MCF 10A (cell line): ENCODE results near the gene NAA35. TPM values are rescaled to one million over a fixed set of nuclear protein-coding genes. Genes with fewer than 3 reads are reported as not detected.

Source experiments
- BruUV-seq: library from RNA; stranded (reverse); fragments of 400-500 nt; replicated peaks from 2 replicates; lab custom pipeline; 2021; lab: Mats Ljungman, UMichigan
- CTCF ChIA-PET: fragments of 300-600 bp; sonication (Branson Sonifier 250); formaldehyde crosslinking; extraction: SDS; loops from one replicate; lab custom pipeline; 2021; ENCODE audit warnings: antibody characterized with exemption, inconsistent platforms; lab: Yijun Ruan, JAX
- POLR2A ChIA-PET: fragments of 300-600, 350-650 bp; sonication (Branson Sonifier 250); formaldehyde crosslinking; extraction: SDS; loops from one replicate; lab custom pipeline; 2020; ENCODE audit warnings: antibody characterized with exemption, inconsistent platforms; lab: Yijun Ruan, JAX
- DNase-seq: peaks from one replicate; pipeline ENCODE4 v3.0.0-alpha.2; 2018; ENCODE audit not compliant: unreplicated experiment
- H3K27ac Mint-ChIP-seq: one replicate; pipeline ENCODE4 v1.8.0; 2022; ENCODE audit warnings: mild to moderate bottlenecking, low read depth, mixed read lengths; ENCODE audit not compliant: unreplicated experiment
- H3K27me3 Mint-ChIP-seq: one replicate; pipeline ENCODE4 v1.8.0; 2022; ENCODE audit warnings: mixed read lengths; ENCODE audit not compliant: insufficient read depth, unreplicated experiment
- H3K36me3 Mint-ChIP-seq: one replicate; pipeline ENCODE4 v1.8.0; 2022; ENCODE audit warnings: mild to moderate bottlenecking, moderate library complexity, mixed read lengths; ENCODE audit not compliant: insufficient read depth, unreplicated experiment
- H3K4me1 Mint-ChIP-seq: one replicate; pipeline ENCODE4 v1.8.0; 2022; ENCODE audit warnings: mixed read lengths; ENCODE audit not compliant: insufficient read depth, unreplicated experiment
- H3K4me3 Mint-ChIP-seq: one replicate; pipeline ENCODE4 v1.8.0; 2022; ENCODE audit warnings: mild to moderate bottlenecking, moderate library complexity, mixed read lengths; ENCODE audit not compliant: unreplicated experiment
- H3K9me3 Mint-ChIP-seq: one replicate; pipeline ENCODE4 v1.8.0; 2022; ENCODE audit warnings: mixed read lengths; ENCODE audit not compliant: unreplicated experiment
- intact Hi-C: fragments of 100-400 bp; cut with micrococcal nuclease; formaldehyde crosslinking; loops from 2 replicates; pipeline ENCODE4 v1.14.1; 2022
- total RNA-seq: library from RNA; stranded (reverse); gene quantifications from 2 replicates; pipeline ENCODE4 v1.2.3, GENCODE V29; 2022
- TF ChIP-seq, protein P1 (sequence below): fragments of 200-600 bp; IDR thresholded peaks from one replicate; pipeline ENCODE4 v1.8.0; 2022; ENCODE audit warnings: antibody characterized with exemption, mild to moderate bottlenecking; ENCODE audit not compliant: unreplicated experiment

Gene NAA35
- total RNA-seq, 1 experiment from 2014 or later = 36.2 TPM

DNA sequence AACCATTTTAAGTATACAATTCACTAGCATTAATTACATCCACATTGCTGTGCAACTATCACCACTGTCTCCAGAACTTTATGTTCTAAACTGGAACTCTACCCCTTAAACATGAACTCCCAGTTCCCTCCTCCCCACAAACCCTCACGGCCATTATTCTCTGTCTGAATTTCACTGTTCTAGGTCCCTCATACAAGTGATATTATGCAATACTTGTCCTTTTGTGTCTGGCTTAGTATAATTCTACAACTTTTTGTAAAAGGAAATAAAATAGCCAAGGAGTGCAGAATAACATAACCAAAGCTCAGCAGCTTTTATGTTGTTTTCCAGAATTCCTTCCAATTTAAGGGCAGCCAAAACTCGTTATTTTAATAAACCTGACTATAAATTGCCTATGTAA is 53.2 kb downstream of the NAA35 start:
- Mint-ChIP-seq H3K4me3 (no peak overlapping the region), H3K9me3 (no peaks in the 10 kb centered on the region), H3K4me1 (no peaks in the 10 kb centered on the region), H3K36me3 (peaks cover 52% of the 10 kb centered on the region), H3K27ac (no peak overlapping the region), H3K27me3 (no peaks in the 10 kb centered on the region)
- intact Hi-C loops = no loop called here
- CTCF ChIA-PET = no interaction called here
- TF ChIP-seq, protein P1, sequence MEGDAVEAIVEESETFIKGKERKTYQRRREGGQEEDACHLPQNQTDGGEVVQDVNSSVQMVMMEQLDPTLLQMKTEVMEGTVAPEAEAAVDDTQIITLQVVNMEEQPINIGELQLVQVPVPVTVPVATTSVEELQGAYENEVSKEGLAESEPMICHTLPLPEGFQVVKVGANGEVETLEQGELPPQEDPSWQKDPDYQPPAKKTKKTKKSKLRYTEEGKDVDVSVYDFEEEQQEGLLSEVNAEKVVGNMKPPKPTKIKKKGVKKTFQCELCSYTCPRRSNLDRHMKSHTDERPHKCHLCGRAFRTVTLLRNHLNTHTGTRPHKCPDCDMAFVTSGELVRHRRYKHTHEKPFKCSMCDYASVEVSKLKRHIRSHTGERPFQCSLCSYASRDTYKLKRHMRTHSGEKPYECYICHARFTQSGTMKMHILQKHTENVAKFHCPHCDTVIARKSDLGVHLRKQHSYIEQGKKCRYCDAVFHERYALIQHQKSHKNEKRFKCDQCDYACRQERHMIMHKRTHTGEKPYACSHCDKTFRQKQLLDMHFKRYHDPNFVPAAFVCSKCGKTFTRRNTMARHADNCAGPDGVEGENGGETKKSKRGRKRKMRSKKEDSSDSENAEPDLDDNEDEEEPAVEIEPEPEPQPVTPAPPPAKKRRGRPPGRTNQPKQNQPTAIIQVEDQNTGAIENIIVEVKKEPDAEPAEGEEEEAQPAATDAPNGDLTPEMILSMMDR = no peak
- BruUV-seq = no TSS peak
- no peak for DNase-seq
- POLR2A ChIA-PET = interaction anchor here (0.6 to 0.7 kb wide), 2 partner anchors 12 to 27 kb away, joined by 3 to 4 read pairs; no protein-coding TSS in a partner anchor

DNA sequence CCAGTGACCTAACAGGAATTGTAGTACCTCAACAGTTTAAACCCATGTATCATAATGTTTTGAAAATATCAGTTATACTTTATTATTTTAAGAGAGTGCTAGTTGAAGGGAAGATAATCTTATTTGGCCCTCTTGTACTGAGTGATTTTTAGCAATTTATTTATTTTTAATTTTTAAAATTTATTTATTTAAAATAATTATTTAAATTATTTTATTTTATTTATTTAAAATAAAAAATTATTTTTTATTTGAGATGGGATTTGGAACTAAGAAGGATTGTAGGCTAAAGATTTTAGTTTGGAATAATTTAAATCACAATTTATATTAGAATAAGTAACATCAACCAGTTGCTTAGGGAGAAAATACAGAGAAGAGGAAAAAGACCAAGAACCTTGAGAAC is 54.2 kb downstream of the NAA35 start:
- TF ChIP-seq, protein P1 = no peak
- intact Hi-C loops = no loop called here
- no peaks in the 10 kb centered on the region for H3K4me1 Mint-ChIP-seq
- no peak overlapping the region for H3K27ac Mint-ChIP-seq
- no TSS peak for BruUV-seq
- DNase-seq = no peak
- peaks cover 45% of the 10 kb centered on the region for H3K36me3 Mint-ChIP-seq
- no peaks in the 10 kb centered on the region for H3K27me3 Mint-ChIP-seq
- H3K9me3 Mint-ChIP-seq = no peaks in the 10 kb centered on the region
- no peak overlapping the region for H3K4me3 Mint-ChIP-seq
- POLR2A ChIA-PET = no interaction called here
- CTCF ChIA-PET = interaction anchor here (0.7 kb wide), 1 partner anchor 23 kb away, joined by 3 read pairs; no protein-coding TSS in a partner anchor

DNA sequence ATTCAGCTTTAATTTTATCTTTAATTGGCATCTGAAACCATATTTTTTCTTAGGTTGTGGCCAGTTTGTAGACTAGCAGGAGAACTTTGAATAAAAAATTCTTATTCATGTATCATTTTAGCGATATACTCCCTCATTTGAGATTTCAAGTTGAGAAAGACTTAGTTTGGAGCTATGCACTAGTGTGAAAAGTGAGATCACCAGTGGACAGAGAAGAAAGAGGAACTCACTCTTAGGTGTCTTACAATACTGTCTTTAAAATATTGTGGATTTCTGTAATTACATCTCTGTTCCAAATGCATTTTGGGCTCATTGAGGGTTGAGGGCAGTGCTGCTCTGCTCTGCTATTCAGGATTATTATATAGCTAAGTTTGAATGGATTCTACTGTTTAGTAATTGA is 54.7 kb downstream of the NAA35 start:
- H3K36me3 Mint-ChIP-seq = peaks cover 48% of the 10 kb centered on the region
- TF ChIP-seq, protein P1 = no peak
- ChIA-PET CTCF (interaction anchor here (0.6 to 0.7 kb wide), 2 partner anchors 24 to 272 kb away, joined by 3 read pairs; no protein-coding TSS in a partner anchor), POLR2A (no interaction called here)
- no peaks in the 10 kb centered on the region for H3K4me1 Mint-ChIP-seq
- H3K27ac Mint-ChIP-seq = no peak overlapping the region
- intact Hi-C loops = no loop called here
- no peak for DNase-seq
- H3K4me3 Mint-ChIP-seq = no peak overlapping the region
- H3K9me3 Mint-ChIP-seq = no peaks in the 10 kb centered on the region
- no peaks in the 10 kb centered on the region for H3K27me3 Mint-ChIP-seq
- BruUV-seq = no TSS peak

DNA sequence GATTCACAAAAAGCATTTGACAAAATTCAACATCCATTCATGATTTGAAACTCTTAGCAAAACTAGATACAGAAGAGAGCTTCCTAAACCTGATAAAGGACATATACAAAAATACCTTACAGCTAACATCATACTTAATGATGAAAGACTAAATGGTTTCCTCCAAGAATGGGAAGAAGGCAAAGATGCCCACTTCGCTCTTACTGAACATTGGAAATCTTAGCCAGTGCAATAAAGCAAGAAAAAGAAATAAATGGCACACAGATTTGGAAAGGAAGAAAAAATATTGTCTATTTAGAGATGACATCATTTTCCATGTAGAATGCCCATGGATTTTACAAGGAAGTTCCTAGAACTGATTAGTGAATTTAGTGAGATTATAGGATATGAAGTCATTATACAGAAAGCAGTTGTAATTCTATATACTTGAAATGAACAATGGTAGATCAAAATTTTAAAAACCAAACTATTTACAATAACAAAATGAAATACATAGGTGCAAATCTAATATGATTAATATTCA is 64.4 kb downstream of the NAA35 start:
- Mint-ChIP-seq H3K27me3 (no peaks in the 10 kb centered on the region), H3K4me3 (no peak overlapping the region), H3K9me3 (peaks cover 7% of the 10 kb centered on the region), H3K36me3 (peaks cover 90% of the 10 kb centered on the region), H3K27ac (no peak overlapping the region), H3K4me1 (no peaks in the 10 kb centered on the region)
- intact Hi-C loops = no loop called here
- TF ChIP-seq, protein P1 = no peak
- ChIA-PET CTCF (interaction anchor here (1.1 kb wide), 1 partner anchor 20 kb away, joined by 4 read pairs; no protein-coding TSS in a partner anchor), POLR2A (no interaction called here)
- DNase-seq = no peak
- BruUV-seq = no TSS peak
